Measurements from ENCODE around the gene ZNF593. TPM values are rescaled to one million over a fixed set of nuclear protein-coding genes. Genes with fewer than 3 reads are reported as not detected.
A peak's percentile ranks its signal among the peaks of the same experiment; 100 is the strongest.

Gene ZNF593
- total and polyA plus RNA-seq, 3 donors from 2014 or later: 22.8 to 56.7 (median 37.3) TPM

DNA sequence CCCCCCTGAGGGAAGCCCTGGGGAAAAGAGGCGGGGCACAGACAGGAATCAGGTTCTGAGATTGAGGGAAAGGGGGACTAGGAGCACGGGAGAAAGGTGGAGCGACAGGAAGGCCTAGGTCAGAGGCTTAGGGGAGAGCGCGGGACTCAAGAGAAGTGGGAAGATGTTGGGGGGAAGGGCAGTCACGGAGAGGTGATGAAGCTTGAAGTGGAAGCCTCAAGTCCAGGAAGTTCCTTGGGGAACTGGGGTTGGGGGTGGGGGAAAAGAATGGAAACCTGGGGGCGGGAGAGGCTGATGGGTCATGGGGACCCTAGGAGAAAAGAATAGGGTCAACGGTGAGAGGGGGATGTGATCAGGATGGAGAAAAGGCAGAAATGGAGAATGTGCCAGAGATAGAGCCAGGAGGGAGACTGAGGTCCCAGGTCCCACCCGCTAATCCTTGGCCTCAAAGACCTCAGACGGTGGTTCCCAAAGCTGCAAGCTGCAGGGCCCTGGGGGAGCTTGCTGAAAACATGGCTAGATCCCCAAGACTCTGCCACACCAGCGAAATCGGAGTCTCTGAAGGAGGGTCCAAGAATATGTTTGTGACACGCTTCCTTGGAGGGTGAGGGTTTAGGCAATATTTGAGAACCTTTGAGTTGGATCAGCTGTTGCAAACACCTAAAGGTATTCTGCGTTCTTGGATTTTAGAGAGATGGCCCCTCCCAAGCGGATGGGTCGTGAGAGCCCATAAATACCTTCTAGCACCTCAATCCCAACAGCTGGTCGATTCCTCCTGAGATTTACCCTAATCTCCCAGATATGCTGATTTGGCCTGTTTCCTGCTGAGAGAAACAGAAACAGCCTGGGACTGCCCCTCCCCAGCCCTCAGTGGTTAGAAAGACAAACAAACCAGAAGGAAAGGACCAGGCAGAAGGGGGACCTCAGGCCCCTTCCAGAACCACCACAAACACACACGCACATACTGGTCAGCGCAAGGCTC lies 4.6 kb upstream of the ZNF593 start:
- H3K4me1 ChIP-seq: peaks cover 9% of the 10 kb centered on the region
- TF ChIP-seq POLR2A (IDR thresholded peaks at IDR 0.05): no peak
- TF ChIP-seq, protein P1, sequence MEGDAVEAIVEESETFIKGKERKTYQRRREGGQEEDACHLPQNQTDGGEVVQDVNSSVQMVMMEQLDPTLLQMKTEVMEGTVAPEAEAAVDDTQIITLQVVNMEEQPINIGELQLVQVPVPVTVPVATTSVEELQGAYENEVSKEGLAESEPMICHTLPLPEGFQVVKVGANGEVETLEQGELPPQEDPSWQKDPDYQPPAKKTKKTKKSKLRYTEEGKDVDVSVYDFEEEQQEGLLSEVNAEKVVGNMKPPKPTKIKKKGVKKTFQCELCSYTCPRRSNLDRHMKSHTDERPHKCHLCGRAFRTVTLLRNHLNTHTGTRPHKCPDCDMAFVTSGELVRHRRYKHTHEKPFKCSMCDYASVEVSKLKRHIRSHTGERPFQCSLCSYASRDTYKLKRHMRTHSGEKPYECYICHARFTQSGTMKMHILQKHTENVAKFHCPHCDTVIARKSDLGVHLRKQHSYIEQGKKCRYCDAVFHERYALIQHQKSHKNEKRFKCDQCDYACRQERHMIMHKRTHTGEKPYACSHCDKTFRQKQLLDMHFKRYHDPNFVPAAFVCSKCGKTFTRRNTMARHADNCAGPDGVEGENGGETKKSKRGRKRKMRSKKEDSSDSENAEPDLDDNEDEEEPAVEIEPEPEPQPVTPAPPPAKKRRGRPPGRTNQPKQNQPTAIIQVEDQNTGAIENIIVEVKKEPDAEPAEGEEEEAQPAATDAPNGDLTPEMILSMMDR (IDR thresholded peaks at IDR 0.05): no peak
- H3K27me3 ChIP-seq: no peaks in the 10 kb centered on the region
- H3K36me3 ChIP-seq (ENCODE audit: low read depth, missing control alignments): no peaks in the 10 kb centered on the region
- peak overlapping the region in 1 of 2 donors; percentile 30 for H3K27ac ChIP-seq
- no peaks in the 10 kb centered on the region for H3K9me3 ChIP-seq
- no peak for DNase-seq
- 57 to 68% methylated on average over 15 to 19 of the region's 19 CpGs for WGBS, 2 donors
- H3K4me3 ChIP-seq: no peak overlapping the region
- intact Hi-C loops (cut with DNase I; ENCODE audit: low total_unique reads): loop anchor here (10.0 kb wide), 1 partner anchor 50 kb away; the partner anchor contains the start of gene PDIK1L

DNA sequence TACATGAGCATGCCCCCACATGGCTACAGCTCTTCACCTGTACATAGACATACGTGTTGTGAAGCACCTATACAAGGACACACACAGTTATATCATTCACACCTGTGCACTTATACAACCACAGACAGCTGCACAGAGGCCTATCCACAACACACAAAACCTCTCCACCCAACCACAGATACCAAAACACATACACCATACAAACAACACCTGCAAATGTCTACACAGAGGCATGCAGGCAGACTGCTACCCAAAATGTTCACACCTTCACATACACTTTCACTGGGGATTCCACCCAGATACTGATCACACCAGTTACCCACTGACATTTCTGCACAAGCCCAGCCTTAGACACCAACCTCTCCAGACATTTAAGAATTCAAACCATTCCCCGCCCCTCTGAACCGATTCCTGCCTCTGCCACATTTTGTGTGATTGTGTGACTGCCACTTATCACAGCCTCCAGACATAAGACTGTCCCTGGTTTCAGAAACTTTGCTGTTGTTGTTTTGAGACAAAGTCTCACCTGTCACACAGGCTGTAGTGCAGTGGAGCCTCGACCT lies 2.9 kb upstream of the ZNF593 start:
- intact Hi-C loops (cut with DNase I; ENCODE audit: low total_unique reads): loop anchor here (10.0 kb wide), 1 partner anchor 52 kb away; the partner anchor contains the start of gene PDIK1L

DNA sequence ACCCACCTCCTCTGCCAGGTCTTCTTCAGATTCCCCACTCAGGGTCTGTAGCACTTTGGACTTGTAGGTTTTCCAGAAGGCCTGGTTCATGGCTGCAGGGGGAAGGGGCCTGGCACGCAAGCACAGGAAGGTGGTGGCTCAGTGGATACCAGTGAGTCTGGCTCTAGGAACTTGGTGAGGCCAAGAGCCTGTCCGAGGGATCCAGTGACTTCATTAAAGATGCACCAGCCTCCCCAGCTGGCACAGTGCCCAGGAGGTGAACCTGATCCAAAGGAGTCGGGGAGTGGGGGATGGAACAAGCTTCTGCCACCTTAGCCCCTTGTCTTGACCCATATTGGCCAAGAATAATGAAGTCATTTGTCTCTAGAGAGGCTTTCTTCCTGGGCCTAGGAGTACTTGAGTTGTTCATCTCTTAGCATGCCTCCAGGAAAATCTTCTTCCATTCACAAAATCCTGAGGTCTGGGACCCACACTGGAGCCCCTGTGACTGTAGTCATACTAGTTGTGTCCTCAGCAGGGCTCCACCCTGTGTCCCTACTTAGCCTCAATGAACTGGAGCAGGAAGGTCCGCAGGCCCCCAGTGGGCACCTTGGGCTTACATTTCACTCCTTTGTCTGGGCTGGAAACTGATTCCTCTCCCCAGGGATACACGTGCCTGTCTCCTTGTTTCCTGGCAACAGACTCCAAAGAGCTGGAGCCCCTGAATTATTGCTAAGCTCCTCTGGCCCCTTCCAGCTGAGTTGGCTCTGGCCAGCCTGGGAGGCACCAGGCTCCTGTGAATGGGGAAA lies 1.1 kb upstream of the ZNF593 start, which contains the start of gene C1orf232:
C1orf232 (minus strand) TSS at position 554 of the 788 bp plus-strand sequence; CDS start at position 90, 464 bp downstream.
- TF ChIP-seq, protein P1 (IDR thresholded peaks at IDR 0.05): no peak
- no peak for TF ChIP-seq POLR2A (IDR thresholded peaks at IDR 0.05)
- peaks cover 12% of the 10 kb centered on the region for H3K4me1 ChIP-seq
- H3K27me3 ChIP-seq: no peaks in the 10 kb centered on the region
- no peaks in the 10 kb centered on the region for H3K36me3 ChIP-seq (ENCODE audit: low read depth, missing control alignments)
- 63 to 78% methylated on average over 5 of the region's 5 CpGs for WGBS, 2 donors
- H3K9me3 ChIP-seq: no peaks in the 10 kb centered on the region
- intact Hi-C loops (cut with DNase I; ENCODE audit: low total_unique reads): loop anchor here (10.0 kb wide), 1 partner anchor 54 kb away; the partner anchor contains the start of gene PDIK1L
- H3K4me3 ChIP-seq: peak within 1 kb of the TSS; percentile 71 to 91
- DNase-seq: no peak
- H3K27ac ChIP-seq: peak within 1 kb of the TSS; percentile 31 to 71

More for the DNA sequence above, 2.9 kb upstream of the ZNF593 start:
- peaks cover 12% of the 10 kb centered on the region for H3K4me1 ChIP-seq
- no peaks in the 10 kb centered on the region for H3K36me3 ChIP-seq (ENCODE audit: low read depth, missing control alignments)
- TF ChIP-seq, protein P1 (IDR thresholded peaks at IDR 0.05): no peak
- TF ChIP-seq POLR2A (IDR thresholded peaks at IDR 0.05): no peak
- H3K4me3 ChIP-seq: no peak overlapping the region
- no peak for DNase-seq
- H3K27ac ChIP-seq: no peak overlapping the region
- H3K27me3 ChIP-seq: no peaks in the 10 kb centered on the region
- no peaks in the 10 kb centered on the region for H3K9me3 ChIP-seq
- WGBS, 2 donors: 80 to 98% methylated on average over 4 of the region's 4 CpGs

DNA sequence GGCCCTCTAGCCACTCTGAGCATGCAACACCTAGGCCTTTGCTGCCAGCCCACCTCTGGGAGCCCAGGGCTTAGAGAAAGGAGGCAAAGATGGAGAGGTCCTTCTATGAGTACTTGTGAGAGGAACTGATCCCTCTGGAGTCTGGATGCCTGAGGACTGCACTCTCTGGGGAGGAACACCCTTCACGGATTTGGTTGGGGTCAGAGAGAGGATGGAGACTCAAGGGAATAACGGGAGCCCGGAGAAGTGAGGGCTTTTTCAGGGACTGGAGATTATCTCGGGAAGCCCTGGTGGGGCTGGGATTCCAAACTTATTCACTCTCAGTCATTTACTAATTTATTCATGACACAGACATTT lies 532 bp upstream of the ZNF593 start:
- Histone ChIP-seq H3K36me3 (ENCODE audit: low read depth, missing control alignments) (no peaks in the 10 kb centered on the region), H3K9me3 (no peaks in the 10 kb centered on the region), H3K27me3 (no peaks in the 10 kb centered on the region), H3K4me1 (peaks cover 12% of the 10 kb centered on the region), H3K4me3 (peak overlapping the region; percentile 71 to 91), H3K27ac (peak overlapping the region; percentile 31 to 71)
- DNase-seq: no peak
- TF ChIP-seq, protein P1 (IDR thresholded peaks at IDR 0.05): no peak
- TF ChIP-seq POLR2A (IDR thresholded peaks at IDR 0.05): no peak
- 24 to 44% methylated on average over 4 of the region's 4 CpGs for WGBS, 2 donors
- intact Hi-C loops (cut with DNase I; ENCODE audit: low total_unique reads): loop anchor here (10.0 kb wide), 1 partner anchor 54 kb away; the partner anchor contains the start of gene PDIK1L

Data from testis (tissue), 3 donors.